T-cell (primary cell): ENCODE data around the gene RAB12. TPM values are rescaled to one million over a fixed set of nuclear protein-coding genes. Genes with fewer than 3 reads are reported as not detected.

Source experiments
- total RNA-seq, 35 experiments: library from RNA in 6 of 35; stranded (reverse) in 6 of 35; fragments of 120-200 nt in 1 of 35; gene quantifications; one replicate each; pipeline versions ENCODE4 v1.2.1 to v1.2.4 and lab custom pipeline; 2013 to 2026

Gene RAB12
- total RNA-seq, 5 donors from 2014 or later (not counting 1 experiment from before 2014, with no cell fraction given), result 15.8 to 21.4 (median 17.5) TPM

Other genes starting within 250 kb of the RAB12 start
- gene MTCL1, start 96.1 kb downstream of the RAB12 start, total RNA-seq, result under 1 TPM; 0.40 to 0.98 (median 0.83) TPM